Activated T-cell treated with anti-CD3 and anti-CD28 coated beads for 1 hour (primary cell): ENCODE measurements around the gene PPP2R5D.

Experiments
- DNase-seq: peaks from one replicate; pipeline ENCODE4 v3.0.0-alpha.2; 2020; ENCODE audit warnings: low read depth

PPP2R5D gene

GRCh38 chr6:43059168-43060033 lies 75.0 kb downstream of the PPP2R5D start, which contains the start of the genes KLC4 and MRPL2:
KLC4 (plus strand) TSS chr6:43059631; CDS start chr6:43061336, 1,705 bp downstream.
MRPL2 (minus strand) TSS chr6:43059434; CDS start chr6:43059381, 53 bp downstream.
- DNase-seq: peak; percentile 95

GRCh38 chr6:43060034-43060754 lies 75.8 kb downstream of the PPP2R5D start:
- DNase-seq: no peak

- no peak for DNase-seq
Observed at GRCh38 chr6:43060755-43061633, 76.6 kb downstream of the PPP2R5D start.

GRCh38 chr6:43061861-43062260 lies 77.5 kb downstream of the PPP2R5D start:
- DNase-seq: no peak
